ENCODE data around the gene FABP1.

Gene FABP1

GRCh38 chr2:88110830-88111229 lies 17.0 kb downstream of the FABP1 start:
- no peaks in the 10 kb centered on the region for H3K9me3 ChIP-seq (ENCODE audit: control insufficient read depth, insufficient read depth, low read depth, low read length)
- no peak overlapping the region for H3K4me3 ChIP-seq (ENCODE audit: low read depth, low read length)
- ChIA-PET POLR2A (no interaction called here), CTCF (interaction anchor here (0.6 to 0.7 kb wide), 2 partner anchors 51 to 74 kb away, joined by 3 to 4 read pairs; no protein-coding TSS in a partner anchor)
- no peaks in the 10 kb centered on the region for H3K36me3 ChIP-seq (ENCODE audit: control insufficient read depth in 2 of 2, insufficient read depth in 1 of 2, low read length in 2 of 2)
- H3K27ac ChIP-seq (ENCODE audit: extremely low read depth, low read depth, low read length), result no peak overlapping the region
- H3K4me1 ChIP-seq (ENCODE audit: control insufficient read depth, insufficient read depth, low read length), result no peaks in the 10 kb centered on the region
- TF ChIP-seq ZXDB (tag by site-specific recombination; IDR thresholded peaks at IDR 0.05) (no peak), ZNF248 (tag by site-specific recombination; IDR thresholded peaks at IDR 0.05) (no peak), ZNF626 (tag by site-specific recombination; IDR thresholded peaks at IDR 0.05) (no peak), ZNF280D (tag by site-specific recombination; IDR thresholded peaks at IDR 0.05) (no peak), GLIS1 (tag by site-specific recombination; IDR thresholded peaks at IDR 0.05) (no peak), REPIN1 (tag by site-specific recombination; IDR thresholded peaks at IDR 0.05; ENCODE audit: low read depth) (no peak), ZNF837 (tag by site-specific recombination; IDR thresholded peaks at IDR 0.05) (no peak), ZNF621 (tag by site-specific recombination; IDR thresholded peaks at IDR 0.05) (no peak), ZBTB1 (tag by site-specific recombination; IDR thresholded peaks at IDR 0.05) (no peak), ZNF24 (tag by site-specific recombination; IDR thresholded peaks at IDR 0.05) (no peak), SETDB1 (IDR thresholded peaks at IDR 0.05; ENCODE audit: insufficient read length, low read length) (no peak)
- TF ChIP-seq, protein P1, sequence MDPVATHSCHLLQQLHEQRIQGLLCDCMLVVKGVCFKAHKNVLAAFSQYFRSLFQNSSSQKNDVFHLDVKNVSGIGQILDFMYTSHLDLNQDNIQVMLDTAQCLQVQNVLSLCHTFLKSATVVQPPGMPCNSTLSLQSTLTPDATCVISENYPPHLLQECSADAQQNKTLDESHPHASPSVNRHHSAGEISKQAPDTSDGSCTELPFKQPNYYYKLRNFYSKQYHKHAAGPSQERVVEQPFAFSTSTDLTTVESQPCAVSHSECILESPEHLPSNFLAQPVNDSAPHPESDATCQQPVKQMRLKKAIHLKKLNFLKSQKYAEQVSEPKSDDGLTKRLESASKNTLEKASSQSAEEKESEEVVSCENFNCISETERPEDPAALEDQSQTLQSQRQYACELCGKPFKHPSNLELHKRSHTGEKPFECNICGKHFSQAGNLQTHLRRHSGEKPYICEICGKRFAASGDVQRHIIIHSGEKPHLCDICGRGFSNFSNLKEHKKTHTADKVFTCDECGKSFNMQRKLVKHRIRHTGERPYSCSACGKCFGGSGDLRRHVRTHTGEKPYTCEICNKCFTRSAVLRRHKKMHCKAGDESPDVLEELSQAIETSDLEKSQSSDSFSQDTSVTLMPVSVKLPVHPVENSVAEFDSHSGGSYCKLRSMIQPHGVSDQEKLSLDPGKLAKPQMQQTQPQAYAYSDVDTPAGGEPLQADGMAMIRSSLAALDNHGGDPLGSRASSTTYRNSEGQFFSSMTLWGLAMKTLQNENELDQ (tag by site-specific recombination; IDR thresholded peaks at IDR 0.05; ENCODE audit: low read depth), result no peak
- TF ChIP-seq, protein P2, sequence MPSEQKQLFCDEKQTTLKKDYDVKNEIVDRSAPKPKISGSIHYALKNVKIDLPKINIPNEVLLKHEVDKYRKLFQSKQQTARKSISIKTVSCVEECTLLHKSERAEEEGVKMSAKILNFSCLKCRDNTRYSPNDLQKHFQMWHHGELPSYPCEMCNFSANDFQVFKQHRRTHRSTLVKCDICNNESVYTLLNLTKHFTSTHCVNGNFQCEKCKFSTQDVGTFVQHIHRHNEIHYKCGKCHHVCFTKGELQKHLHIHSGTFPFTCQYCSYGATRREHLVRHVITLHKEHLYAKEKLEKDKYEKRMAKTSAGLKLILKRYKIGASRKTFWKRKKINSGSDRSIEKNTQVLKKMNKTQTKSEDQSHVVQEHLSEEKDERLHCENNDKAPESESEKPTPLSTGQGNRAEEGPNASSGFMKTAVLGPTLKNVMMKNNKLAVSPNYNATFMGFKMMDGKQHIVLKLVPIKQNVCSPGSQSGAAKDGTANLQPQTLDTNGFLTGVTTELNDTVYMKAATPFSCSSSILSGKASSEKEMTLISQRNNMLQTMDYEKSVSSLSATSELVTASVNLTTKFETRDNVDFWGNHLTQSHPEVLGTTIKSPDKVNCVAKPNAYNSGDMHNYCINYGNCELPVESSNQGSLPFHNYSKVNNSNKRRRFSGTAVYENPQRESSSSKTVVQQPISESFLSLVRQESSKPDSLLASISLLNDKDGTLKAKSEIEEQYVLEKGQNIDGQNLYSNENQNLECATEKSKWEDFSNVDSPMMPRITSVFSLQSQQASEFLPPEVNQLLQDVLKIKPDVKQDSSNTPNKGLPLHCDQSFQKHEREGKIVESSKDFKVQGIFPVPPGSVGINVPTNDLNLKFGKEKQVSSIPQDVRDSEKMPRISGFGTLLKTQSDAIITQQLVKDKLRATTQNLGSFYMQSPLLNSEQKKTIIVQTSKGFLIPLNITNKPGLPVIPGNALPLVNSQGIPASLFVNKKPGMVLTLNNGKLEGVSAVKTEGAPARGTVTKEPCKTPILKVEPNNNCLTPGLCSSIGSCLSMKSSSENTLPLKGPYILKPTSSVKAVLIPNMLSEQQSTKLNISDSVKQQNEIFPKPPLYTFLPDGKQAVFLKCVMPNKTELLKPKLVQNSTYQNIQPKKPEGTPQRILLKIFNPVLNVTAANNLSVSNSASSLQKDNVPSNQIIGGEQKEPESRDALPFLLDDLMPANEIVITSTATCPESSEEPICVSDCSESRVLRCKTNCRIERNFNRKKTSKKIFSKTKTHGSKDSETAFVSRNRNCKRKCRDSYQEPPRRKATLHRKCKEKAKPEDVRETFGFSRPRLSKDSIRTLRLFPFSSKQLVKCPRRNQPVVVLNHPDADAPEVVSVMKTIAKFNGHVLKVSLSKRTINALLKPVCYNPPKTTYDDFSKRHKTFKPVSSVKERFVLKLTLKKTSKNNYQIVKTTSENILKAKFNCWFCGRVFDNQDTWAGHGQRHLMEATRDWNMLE (tag by site-specific recombination; conservative IDR thresholded peaks at IDR 0.05; ENCODE audit: low read depth), result no peak
- TF ChIP-seq, protein P3, sequence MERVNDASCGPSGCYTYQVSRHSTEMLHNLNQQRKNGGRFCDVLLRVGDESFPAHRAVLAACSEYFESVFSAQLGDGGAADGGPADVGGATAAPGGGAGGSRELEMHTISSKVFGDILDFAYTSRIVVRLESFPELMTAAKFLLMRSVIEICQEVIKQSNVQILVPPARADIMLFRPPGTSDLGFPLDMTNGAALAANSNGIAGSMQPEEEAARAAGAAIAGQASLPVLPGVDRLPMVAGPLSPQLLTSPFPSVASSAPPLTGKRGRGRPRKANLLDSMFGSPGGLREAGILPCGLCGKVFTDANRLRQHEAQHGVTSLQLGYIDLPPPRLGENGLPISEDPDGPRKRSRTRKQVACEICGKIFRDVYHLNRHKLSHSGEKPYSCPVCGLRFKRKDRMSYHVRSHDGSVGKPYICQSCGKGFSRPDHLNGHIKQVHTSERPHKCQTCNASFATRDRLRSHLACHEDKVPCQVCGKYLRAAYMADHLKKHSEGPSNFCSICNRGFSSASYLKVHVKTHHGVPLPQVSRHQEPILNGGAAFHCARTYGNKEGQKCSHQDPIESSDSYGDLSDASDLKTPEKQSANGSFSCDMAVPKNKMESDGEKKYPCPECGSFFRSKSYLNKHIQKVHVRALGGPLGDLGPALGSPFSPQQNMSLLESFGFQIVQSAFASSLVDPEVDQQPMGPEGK (tag by site-specific recombination; IDR thresholded peaks at IDR 0.05), result no peak
